NCI-H345 (cell line): ENCODE measurements around the gene COLEC12.

Experiments
- DNase-seq: peaks from one replicate; lab custom pipeline; 2025; lab: John Stamatoyannopoulos, UW

The COLEC12 gene

GRCh38 chr18:473802-474201 lies 26.7 kb downstream of the COLEC12 start:
- DNase-seq, result no peak

- no peak for DNase-seq
Observed at GRCh38 chr18:471716-472115, 28.8 kb downstream of the COLEC12 start.

- DNase-seq, result no peak
Observed at GRCh38 chr18:470661-471501, 29.6 kb downstream of the COLEC12 start.

GRCh38 chr18:468955-469790 lies 31.3 kb downstream of the COLEC12 start:
- no peak for DNase-seq

GRCh38 chr18:463827-464541 lies 36.5 kb downstream of the COLEC12 start:
- DNase-seq, result no peak

GRCh38 chr18:463403-463802 lies 37.1 kb downstream of the COLEC12 start:
- no peak for DNase-seq

GRCh38 chr18:461762-462161 lies 38.7 kb downstream of the COLEC12 start:
- DNase-seq, result no peak

- DNase-seq, result no peak
Observed at GRCh38 chr18:460791-461190, 39.7 kb downstream of the COLEC12 start.

- DNase-seq, result no peak
Observed at GRCh38 chr18:459814-460593, 40.5 kb downstream of the COLEC12 start.

GRCh38 chr18:457521-458412 lies 42.7 kb downstream of the COLEC12 start:
- no peak for DNase-seq

GRCh38 chr18:457140-457519 lies 43.4 kb downstream of the COLEC12 start:
- no peak for DNase-seq

- DNase-seq, result no peak
Observed at GRCh38 chr18:456361-457139, 44.0 kb downstream of the COLEC12 start.

- DNase-seq, result no peak
Observed at GRCh38 chr18:453400-453799, 47.1 kb downstream of the COLEC12 start.

GRCh38 chr18:452816-453215 lies 47.7 kb downstream of the COLEC12 start:
- no peak for DNase-seq

GRCh38 chr18:449374-449773 lies 51.1 kb downstream of the COLEC12 start:
- no peak for DNase-seq

- DNase-seq, result no peak
Observed at GRCh38 chr18:448116-448790, 52.2 kb downstream of the COLEC12 start.

- no peak for DNase-seq
Observed at GRCh38 chr18:446941-447560, 53.5 kb downstream of the COLEC12 start.

- no peak for DNase-seq
Observed at GRCh38 chr18:445055-445454, 55.4 kb downstream of the COLEC12 start.

GRCh38 chr18:438571-438970 lies 61.9 kb downstream of the COLEC12 start:
- DNase-seq, result no peak
